H1 (cell line): ENCODE measurements around the gene HMCN2. TPM values are rescaled to one million over a fixed set of nuclear protein-coding genes. Genes with fewer than 3 reads are reported as not detected.

Experiments
- TAF1 ChIP-seq: IDR thresholded peaks from 2 replicates; pipeline ENCODE4 v1.6.1; 2011; ENCODE audit warnings: mild to moderate bottlenecking, low read depth, low read length
- TAF7 ChIP-seq: optimal IDR thresholded peaks from 2 replicates; pipeline ENCODE3; 2011; ENCODE audit warnings: low read depth, mild to moderate bottlenecking, inconsistent platforms, low read length, moderate library complexity, borderline replicate concordance
- polyA plus RNA-seq, 7 experiments: library from polyadenylated mRNA; depleted of rRNA in 3 of 7; stranded (reverse) in 5 of 7; unstranded in 2 of 7; fragments of >200 nt in 5 of 7; fragments of 200-250 nt in 2 of 7; gene quantifications; 1 replicate in 5 of 7; 2 replicates in 1 of 7; 4 replicates in 1 of 7; pipeline versions ENCODE4 v1.2.1 to v1.2.3, GENCODE V29; 2011 to 2013; ENCODE audit warnings: missing spikeins in 2 of 7, mixed read lengths in 2 of 7
- total RNA-seq: library from RNA; stranded (reverse); fragmentation: NEBNext Ultra II Directional; extraction: Animal tissue kit (Norgen Biotek cat#: 25700); gene quantifications from 2 replicates; pipeline ENCODE4 v1.2.1, GENCODE V29; 2021
- TF ChIP-seq, protein P1 (sequence below), 3 experiments: IDR thresholded peaks; 1 replicate in 2 of 3; 2 replicates in 1 of 3; pipeline versions ENCODE4 v1.5.1 to v1.6.1; 2011; ENCODE audit warnings: low read length in 3 of 3, mild to moderate bottlenecking in 3 of 3, inconsistent platforms in 2 of 3, low read depth in 1 of 3, moderate library complexity in 1 of 3; ENCODE audit not compliant: insufficient read depth in 1 of 3; ENCODE audit errors: control extremely low read depth in 1 of 3

The HMCN2 gene
- total and polyA plus RNA-seq, 2 of the 8 experiments (the other 6 are each of a cell fraction or from before 2014, with no cell fraction given): 5.0 to 9.1 TPM

DNA sequence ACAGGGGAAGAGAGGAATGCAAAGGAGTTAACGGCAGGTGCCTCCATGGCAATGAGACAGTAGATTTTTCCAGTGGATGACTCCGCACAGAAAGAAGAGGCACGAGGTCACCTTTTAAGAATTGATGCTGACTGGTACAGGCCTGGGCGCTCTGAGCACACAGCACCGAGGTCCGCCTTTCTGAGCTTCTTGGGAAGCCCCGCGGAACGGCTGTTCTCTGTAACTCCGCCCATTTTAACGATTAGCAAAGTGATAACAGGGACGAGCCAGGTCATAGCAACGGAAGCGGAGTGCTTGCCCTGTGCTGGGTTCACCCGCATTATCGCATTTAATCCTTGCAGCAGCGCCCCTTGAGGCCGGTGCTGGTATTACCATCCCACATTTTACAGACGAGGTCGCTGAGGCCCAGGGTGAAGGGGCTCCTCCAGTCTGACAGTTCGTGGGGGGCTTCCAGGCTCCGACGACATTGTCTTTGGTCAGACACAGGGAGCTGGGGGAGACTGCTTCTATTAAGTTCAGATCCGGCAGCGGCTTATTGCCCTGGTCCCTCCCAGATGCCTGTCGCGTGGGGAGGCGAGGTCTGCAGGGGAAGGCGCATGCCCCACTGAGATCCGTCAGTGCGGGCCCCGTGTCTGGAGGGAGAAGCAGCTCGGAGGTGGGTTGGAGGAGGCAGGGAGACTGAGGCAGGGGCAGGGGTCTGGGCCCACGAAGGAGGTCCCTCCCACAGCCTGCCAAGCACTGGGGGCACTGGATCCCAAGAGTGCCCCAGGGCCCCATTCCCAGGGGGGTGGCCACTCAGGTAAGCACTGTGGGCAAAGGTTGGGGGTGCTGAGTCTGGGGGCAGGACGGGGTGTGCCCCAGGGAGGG, 22.3 kb upstream of the HMCN2 start (continued):
- TF ChIP-seq, protein P1, sequence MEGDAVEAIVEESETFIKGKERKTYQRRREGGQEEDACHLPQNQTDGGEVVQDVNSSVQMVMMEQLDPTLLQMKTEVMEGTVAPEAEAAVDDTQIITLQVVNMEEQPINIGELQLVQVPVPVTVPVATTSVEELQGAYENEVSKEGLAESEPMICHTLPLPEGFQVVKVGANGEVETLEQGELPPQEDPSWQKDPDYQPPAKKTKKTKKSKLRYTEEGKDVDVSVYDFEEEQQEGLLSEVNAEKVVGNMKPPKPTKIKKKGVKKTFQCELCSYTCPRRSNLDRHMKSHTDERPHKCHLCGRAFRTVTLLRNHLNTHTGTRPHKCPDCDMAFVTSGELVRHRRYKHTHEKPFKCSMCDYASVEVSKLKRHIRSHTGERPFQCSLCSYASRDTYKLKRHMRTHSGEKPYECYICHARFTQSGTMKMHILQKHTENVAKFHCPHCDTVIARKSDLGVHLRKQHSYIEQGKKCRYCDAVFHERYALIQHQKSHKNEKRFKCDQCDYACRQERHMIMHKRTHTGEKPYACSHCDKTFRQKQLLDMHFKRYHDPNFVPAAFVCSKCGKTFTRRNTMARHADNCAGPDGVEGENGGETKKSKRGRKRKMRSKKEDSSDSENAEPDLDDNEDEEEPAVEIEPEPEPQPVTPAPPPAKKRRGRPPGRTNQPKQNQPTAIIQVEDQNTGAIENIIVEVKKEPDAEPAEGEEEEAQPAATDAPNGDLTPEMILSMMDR (IDR thresholded peaks at IDR 0.05; ENCODE audit: control extremely low read depth in 1 of 3, insufficient read depth in 1 of 3, low read depth in 1 of 3, low read length in 3 of 3): peak in 2 of 3 experiments; percentile 83 to 97; a peak in 3 of 4 replicates
- TF ChIP-seq TAF1: 0 out of 2 replicates have a peak, but pooled peaks have one; percentile 42
- TF ChIP-seq TAF7: no peak
- TF ChIP-seq, all 59 proteins: peak for 8
